Cardiac fibroblast (primary cell): Measurements from ENCODE around the gene NUPR1.

Source experiments
- DNase-seq, 2 donors: peaks; one replicate each; pipeline versions ENCODE4 v3.0.0 to v3.0.0-alpha.2; 2010; ENCODE audit warnings: low read depth in 2 of 2
- H3K4me3 ChIP-seq, 2 donors: replicated peaks in 1 of 2; 1 replicate in 1 of 2; 2 replicates in 1 of 2; pipeline ENCODE4 v1.5.1; 2011; ENCODE audit warnings: low read depth in 2 of 2, low read length in 2 of 2, mild to moderate bottlenecking in 2 of 2, moderate library complexity in 1 of 2
- CTCF ChIP-seq: IDR thresholded peaks from one replicate; pipeline ENCODE4 v1.5.1; 2011; ENCODE audit warnings: low read depth, mild to moderate bottlenecking, low read length, inconsistent platforms

The NUPR1 gene

DNA sequence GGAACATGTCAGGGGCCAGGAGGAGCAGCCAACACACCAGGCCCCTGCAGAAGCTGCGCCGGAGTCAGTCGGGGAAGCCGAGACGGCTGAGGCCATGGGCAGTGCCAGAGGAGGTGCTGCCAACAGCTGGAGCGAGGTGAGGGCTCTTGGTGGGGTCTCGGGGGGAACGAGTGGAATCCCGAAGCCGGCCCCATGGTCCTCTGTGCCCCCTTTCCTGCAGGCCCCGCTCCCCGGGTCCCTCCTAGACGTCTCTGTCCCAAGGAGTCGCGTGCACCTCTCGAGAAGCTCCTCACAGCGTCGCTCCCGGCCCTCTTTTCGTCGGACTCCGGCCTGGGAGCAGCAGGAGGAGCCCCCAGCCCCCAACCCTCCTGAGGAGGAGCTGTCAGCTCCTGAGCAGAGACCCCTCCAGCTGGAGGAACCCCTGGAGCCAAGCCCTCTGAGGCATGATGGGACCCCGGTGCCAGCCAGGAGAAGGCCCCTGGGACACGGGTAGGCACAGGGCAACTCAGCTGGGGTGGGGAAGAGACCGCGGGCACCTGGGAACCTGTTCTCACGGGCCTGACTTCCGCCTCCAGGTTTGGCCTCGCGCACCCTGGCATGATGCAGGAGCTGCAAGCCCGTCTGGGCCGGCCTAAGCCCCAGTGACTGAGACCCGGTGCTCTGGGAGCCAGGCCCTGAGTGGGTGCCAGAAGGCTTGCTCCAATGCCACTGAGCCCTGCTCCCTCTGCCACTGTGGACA lies 40.7 kb downstream of the NUPR1 start:
- no peak for TF ChIP-seq CTCF
- H3K4me3 ChIP-seq: no peak overlapping the region
- no peak for DNase-seq

GRCh38 chr16:28497386-28497785 lies 41.4 kb downstream of the NUPR1 start:
- TF ChIP-seq CTCF: no peak
- no peak overlapping the region for H3K4me3 ChIP-seq
- no peak for DNase-seq

DNA sequence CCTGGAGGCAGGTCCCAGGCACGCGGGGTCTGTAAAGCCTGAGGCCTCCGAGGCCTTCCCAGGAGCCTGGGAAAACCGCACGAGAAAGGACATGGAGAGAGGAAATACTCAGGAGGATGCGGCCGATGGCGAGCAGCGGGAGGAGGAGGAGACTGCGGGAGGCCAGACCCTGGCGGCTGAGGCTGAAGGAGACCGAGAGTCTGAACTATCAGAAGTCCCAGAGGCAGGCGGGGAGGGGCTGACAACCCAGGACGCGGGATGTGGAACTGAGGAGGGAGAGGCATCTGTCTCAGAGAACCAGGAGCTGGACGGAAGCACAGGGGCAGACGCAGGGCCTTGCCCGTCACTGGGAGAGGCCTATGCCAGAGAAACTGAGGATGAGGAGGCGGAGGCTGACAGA lies 41.9 kb downstream of the NUPR1 start:
- H3K4me3 ChIP-seq: no peak overlapping the region
- DNase-seq: no peak

DNA sequence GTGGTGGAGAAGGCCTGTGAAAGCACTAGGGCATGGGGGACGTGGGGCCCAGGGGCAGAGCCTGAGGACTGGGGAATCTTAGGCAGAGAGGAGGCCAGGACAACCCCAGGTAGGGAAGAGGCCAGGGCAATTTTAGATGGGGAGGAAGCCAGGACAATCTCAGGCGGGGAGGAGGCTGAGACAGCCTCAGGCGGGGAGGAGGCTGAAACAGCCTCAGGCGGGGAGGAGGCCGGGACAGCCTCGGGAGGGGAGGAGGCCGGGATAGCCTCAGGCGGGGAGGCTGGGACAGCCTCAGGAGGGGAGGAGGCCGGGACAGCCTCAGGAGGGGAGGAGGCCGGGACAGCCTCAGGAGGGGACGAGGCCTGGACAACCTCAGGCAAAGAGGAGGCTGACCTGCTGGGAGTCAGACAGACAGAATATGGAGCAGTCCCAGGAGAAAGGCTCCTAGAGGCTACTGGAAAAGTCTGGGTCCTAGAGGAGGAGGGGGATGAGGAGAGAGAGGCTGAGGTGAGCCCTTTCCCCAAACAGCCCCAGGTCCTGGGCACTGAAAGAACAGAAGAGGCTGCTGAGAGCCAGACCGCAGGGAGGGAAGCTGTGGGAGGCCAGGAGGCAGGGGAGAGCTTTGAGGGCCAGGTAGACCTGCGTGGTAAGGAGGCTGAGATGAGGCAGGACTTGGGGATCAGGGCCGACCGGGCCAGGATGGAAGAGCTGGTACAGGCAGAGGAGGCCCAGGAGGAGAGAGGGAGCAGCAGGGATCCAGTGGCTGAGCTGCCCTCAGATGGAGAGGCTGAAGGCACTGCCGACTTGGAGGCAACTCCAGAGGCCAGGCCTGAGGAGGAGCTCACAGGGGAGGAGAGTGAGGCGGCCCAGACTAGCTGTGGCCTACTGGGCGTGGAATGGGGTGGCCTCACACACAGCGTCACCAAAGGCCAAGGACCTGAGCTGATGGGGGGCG lies 42.7 kb downstream of the NUPR1 start:
- H3K4me3 ChIP-seq: no peak overlapping the region
- DNase-seq: no peak
- no peak for TF ChIP-seq CTCF

More for the DNA sequence above, 41.9 kb downstream of the NUPR1 start:
- no peak for TF ChIP-seq CTCF

GRCh38 chr16:28495098-28495793 lies 43.5 kb downstream of the NUPR1 start:
- TF ChIP-seq CTCF: no peak
- DNase-seq: no peak
- no peak overlapping the region for H3K4me3 ChIP-seq

- H3K4me3 ChIP-seq: no peak within 1 kb of the TSS
- no peak for DNase-seq
- no peak for TF ChIP-seq CTCF
These were observed 44.5 kb downstream of the NUPR1 start, which contains the start of gene APOBR for GRCh38 chr16:28494121-28494851. Gene APOBR (plus strand): TSS chr16:28494643. CDS start chr16:28494682, 39 bp downstream.
